Choroid plexus epithelial cell (primary cell): ENCODE results near the gene MCL1.
A peak's percentile ranks its signal among the peaks of the same experiment; 100 is the strongest.
"Not testable (repeated sequence)": the region's sequence is repeated elsewhere in the genome, so short reads cannot be mapped to it uniquely, and the experiment has no call there.

ENCODE experiments used
- DNase-seq: peaks from one replicate; pipeline ENCODE4 v3.0.0-alpha.2; 2010; ENCODE audit warnings: low read depth
- H3K4me3 ChIP-seq: 2 replicates; pipeline ENCODE4 v1.5.1; 2011; ENCODE audit warnings: low read depth, mild to moderate bottlenecking, control low read depth, low read length, moderate library complexity
- TF ChIP-seq, protein P1 (sequence below): conservative IDR thresholded peaks from 2 replicates; pipeline ENCODE4 v1.5.1; 2011; ENCODE audit warnings: low read depth, mild to moderate bottlenecking, control low read depth, inconsistent platforms, low read length, moderate library complexity

Gene MCL1

DNA sequence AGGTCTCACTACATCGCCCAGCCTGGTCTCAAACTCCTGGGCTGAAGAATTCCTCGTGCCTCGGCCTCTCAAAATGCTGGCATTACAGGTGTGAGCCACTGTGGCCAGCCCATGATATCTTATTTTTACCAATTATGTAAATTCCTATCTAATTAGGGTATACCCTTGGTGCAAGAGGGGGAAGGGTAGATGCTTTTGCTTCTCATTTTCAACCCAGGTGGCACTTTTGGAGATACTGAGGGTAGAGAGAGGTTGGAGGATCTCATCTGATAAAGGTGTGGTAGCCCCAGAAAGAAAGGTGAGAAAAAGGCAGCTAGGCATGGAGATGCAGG lies 32.6 kb upstream of the MCL1 start:
- TF ChIP-seq, protein P1, sequence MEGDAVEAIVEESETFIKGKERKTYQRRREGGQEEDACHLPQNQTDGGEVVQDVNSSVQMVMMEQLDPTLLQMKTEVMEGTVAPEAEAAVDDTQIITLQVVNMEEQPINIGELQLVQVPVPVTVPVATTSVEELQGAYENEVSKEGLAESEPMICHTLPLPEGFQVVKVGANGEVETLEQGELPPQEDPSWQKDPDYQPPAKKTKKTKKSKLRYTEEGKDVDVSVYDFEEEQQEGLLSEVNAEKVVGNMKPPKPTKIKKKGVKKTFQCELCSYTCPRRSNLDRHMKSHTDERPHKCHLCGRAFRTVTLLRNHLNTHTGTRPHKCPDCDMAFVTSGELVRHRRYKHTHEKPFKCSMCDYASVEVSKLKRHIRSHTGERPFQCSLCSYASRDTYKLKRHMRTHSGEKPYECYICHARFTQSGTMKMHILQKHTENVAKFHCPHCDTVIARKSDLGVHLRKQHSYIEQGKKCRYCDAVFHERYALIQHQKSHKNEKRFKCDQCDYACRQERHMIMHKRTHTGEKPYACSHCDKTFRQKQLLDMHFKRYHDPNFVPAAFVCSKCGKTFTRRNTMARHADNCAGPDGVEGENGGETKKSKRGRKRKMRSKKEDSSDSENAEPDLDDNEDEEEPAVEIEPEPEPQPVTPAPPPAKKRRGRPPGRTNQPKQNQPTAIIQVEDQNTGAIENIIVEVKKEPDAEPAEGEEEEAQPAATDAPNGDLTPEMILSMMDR = no peak
- DNase-seq = no peak
- no peak overlapping the region for H3K4me3 ChIP-seq

GRCh38 chr1:150610576-150610975 lies 31.2 kb upstream of the MCL1 start:
- H3K4me3 ChIP-seq = no peak overlapping the region
- no peak for DNase-seq
- TF ChIP-seq, protein P1 = no peak

DNA sequence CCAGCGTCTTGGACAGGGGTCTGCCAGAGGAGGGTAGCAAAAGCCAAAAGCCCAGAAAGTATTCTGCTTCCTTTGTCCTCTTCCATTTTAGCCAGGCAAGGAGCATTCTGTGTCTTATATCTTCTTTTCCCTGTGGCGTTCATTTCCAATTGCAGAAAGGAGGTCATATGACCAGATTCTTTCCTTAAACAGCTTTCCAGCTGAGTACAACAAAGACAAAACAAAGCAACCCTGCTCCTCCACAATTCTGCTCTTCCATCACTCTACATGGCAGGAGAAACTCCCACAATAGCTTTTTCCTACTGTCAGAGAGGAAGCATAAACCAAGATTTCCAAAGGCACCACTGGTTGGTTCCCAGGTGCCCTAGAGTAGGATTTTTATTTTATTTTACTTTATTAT lies 30.3 kb upstream of the MCL1 start:
- H3K4me3 ChIP-seq = no peak overlapping the region
- DNase-seq = peak; percentile 71
- TF ChIP-seq, protein P1 = no peak

DNA sequence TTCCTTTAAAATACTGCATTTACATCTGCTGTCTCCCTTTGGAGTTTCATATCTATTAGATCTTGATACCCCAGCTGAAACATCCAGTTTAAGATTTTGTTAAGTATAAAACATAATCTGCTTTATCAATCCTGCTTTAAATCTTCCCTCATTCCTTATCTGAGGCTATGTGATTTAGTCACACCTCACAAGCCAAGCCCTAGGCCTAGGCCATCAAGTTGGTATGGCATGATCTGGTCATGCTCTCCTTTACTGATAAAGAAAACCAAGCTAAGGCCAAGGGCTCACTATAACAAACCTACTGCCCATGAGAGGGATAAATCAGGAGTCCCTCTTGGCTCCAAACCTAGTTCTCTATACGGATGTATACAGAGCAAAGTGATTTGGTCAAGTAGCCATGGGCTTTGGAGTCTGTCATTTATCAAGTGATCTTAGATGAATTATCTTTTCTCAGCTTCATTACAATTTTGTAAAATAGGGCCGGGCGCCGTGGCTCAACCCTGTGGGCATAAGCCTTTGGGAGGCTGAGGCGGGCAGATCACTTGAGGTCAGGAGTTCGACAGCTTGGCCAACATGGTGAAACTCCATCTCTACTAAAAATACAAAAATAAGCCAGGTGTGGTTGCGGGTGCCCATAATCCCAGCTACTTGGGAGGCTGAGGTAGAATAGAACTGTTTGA lies 27.2 kb upstream of the MCL1 start:
- TF ChIP-seq, protein P1 = no peak
- no peak overlapping the region for H3K4me3 ChIP-seq
- no peak for DNase-seq

- not testable (repeated sequence) for H3K4me3 ChIP-seq, DNase-seq
Measured at GRCh38 chr1:150605451-150605731, 26.0 kb upstream of the MCL1 start.

DNA sequence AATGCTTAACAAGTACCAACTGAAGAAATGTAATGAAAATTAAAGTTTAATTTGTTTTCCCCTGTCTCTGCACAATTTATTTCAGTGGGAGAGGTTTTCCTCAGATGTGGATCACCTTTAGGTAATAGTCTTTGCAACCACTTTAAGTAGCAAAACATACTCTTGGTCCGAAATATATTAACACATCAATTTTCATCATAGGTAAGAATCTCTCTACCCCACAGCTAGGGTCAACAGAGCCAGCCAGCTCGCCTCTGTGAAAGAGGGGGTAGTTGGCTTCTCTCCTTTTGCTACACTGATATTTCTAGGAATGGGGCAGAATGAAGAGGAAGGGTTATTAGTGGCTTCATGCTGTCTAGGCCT lies 24.8 kb upstream of the MCL1 start:
- TF ChIP-seq, protein P1 = no peak
- H3K4me3 ChIP-seq = no peak overlapping the region
- no peak for DNase-seq

GRCh38 chr1:150603711-150604110 lies 24.3 kb upstream of the MCL1 start:
- TF ChIP-seq, protein P1 = no peak
- H3K4me3 ChIP-seq = no peak overlapping the region
- no peak for DNase-seq

DNA sequence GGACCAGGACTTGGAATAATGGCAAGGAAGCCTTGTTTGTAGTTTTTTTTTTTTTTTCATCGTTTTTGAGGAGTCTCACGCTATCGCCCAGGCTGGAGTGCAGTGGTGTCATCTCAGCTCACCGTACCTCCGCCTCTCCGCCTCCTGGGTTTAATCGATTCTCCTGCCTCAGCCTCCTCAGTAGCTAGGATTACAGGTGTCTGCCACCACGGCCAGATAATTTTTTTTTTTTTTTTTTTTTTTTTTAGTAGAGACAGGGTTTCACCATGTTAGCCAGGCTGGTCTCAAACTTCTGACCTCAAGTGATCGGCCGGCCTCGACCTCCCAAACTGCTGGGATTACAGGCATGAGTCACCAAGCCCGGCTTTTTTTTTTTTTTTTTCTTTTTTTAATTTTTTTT lies 23.0 kb upstream of the MCL1 start:
- not testable (repeated sequence) for H3K4me3 ChIP-seq, DNase-seq
